ENCODE measurements around the gene LHFPL5. TPM values are rescaled to one million over a fixed set of nuclear protein-coding genes. Genes with fewer than 3 reads are reported as not detected.

LHFPL5 gene
- total RNA-seq, 1 experiment from 2014 or later = 0.71 TPM

GRCh38 chr6:35787266-35788218 lies 17.6 kb upstream of the LHFPL5 start:
- no TSS peak for BruUV-seq (replicated peaks)
- POLR2A ChIA-PET = interaction anchor here (0.5 kb wide), 1 partner anchor 193 kb away, joined by 3 read pairs; no protein-coding TSS in a partner anchor
- TF ChIP-seq SRF (IDR thresholded peaks at IDR 0.05; ENCODE audit: low read depth) (no peak), TCF7L2 (IDR thresholded peaks at IDR 0.05; ENCODE audit: borderline replicate concordance, extremely low read depth, insufficient read depth, insufficient read length) (no peak), CBX3 (IDR thresholded peaks at IDR 0.05; ENCODE audit: low read depth) (no peak), EZH2 (IDR thresholded peaks at IDR 0.05) (no peak), ATF3 (IDR thresholded peaks at IDR 0.05) (no peak), POLR2AphosphoS5 (IDR thresholded peaks at IDR 0.05; ENCODE audit: low read depth, low read length) (no peak), ZNF274 (IDR thresholded peaks at IDR 0.05; ENCODE audit: low read depth, low read length) (no peak), FOSL1 (IDR thresholded peaks at IDR 0.05; ENCODE audit: low read depth) (no peak), REST (IDR thresholded peaks at IDR 0.05; ENCODE audit: low read depth) (no peak), ZFX (IDR thresholded peaks at IDR 0.05) (no peak), POLR2A (IDR thresholded peaks at IDR 0.05; ENCODE audit: borderline replicate concordance, extremely low read depth, insufficient read depth, insufficient read length) (no peak)
- H3K4me3 ChIP-seq (replicated peaks in 1 of 2; ENCODE audit: low read depth in 1 of 2, low read length in 2 of 2) = no peak overlapping the region
- intact Hi-C loops (cut with micrococcal nuclease) = no loop called here
- H3K4me1 ChIP-seq (ENCODE audit: control insufficient read depth in 1 of 2, insufficient read depth in 2 of 2, low read length in 2 of 2) = peaks cover 0 to 1% of the 10 kb centered on the region in 2 experiments; a peak in 3 of 4 replicates
- no peaks in the 10 kb centered on the region for H3K9me2 ChIP-seq (ENCODE audit: insufficient read depth)
- no peak overlapping the region for H2AFZ ChIP-seq (ENCODE audit: low read depth, low read length, poor library complexity, severe bottlenecking)
- H3K9ac ChIP-seq (ENCODE audit: low read length) = no peak overlapping the region
- H3K4me2 ChIP-seq (ENCODE audit: low read length) = no peak overlapping the region
- DNase-seq (ENCODE audit: low read depth, low spot score) (no peak), ATAC-seq (no peak)
- H3K9me3 ChIP-seq (ENCODE audit: control insufficient read depth in 1 of 2, insufficient read depth in 1 of 2, low read depth in 1 of 2, low read length in 2 of 2) = no peaks in the 10 kb centered on the region
- no peaks in the 10 kb centered on the region for H4K20me1 ChIP-seq (ENCODE audit: insufficient read depth)
- CTCF ChIA-PET = interaction anchor here (1.1 kb wide), 1 partner anchor 30 kb away, joined by 3 read pairs; no protein-coding TSS in a partner anchor
- H3K79me2 ChIP-seq (ENCODE audit: insufficient read depth, low read length) = no peaks in the 10 kb centered on the region
- H3K27ac ChIP-seq (ENCODE audit: low read depth, low read length) = no peak overlapping the region
- RAD21 ChIA-PET (ENCODE audit: low non-redundant PET in 1 of 2, low total read pairs in 2 of 2, uncharacterized antibody in 2 of 2, unreplicated experiment in 2 of 2) = no interaction called here
- H3K36me3 ChIP-seq (ENCODE audit: control insufficient read depth in 1 of 2, insufficient read depth in 2 of 2, low read length in 2 of 2) = no peaks in the 10 kb centered on the region
- peaks cover 21% of the 10 kb centered on the region; the same call in 1 of the 2 replicates for H3K27me3 ChIP-seq (ENCODE audit: insufficient read depth, low read length)
